Panc1 (cell line): Measurements from ENCODE around the gene TUBGCP3. TPM values are rescaled to one million over a fixed set of nuclear protein-coding genes. Genes with fewer than 3 reads are reported as not detected.

Source experiments
- ATAC-seq: fragments of 200-7000 bp; cut with Tn5 transposase; 2 replicates; pipeline ENCODE4 v1.9.1; 2020; ENCODE audit warnings: mild to moderate bottlenecking, moderate library complexity
- BruUV-seq: library from RNA; stranded (reverse); fragments of 400-500 nt; replicated peaks from 2 replicates; lab custom pipeline; 2021; lab: Mats Ljungman, UMichigan
- CTCF ChIA-PET: fragments of 300-600 bp; sonication (Branson Sonifier 250); formaldehyde crosslinking; loops from one replicate; lab custom pipeline; 2022; ENCODE audit warnings: antibody characterized with exemption; lab: Charles Lee
- POLR2A ChIA-PET: fragments of 300-600 bp; sonication (Branson Sonifier 250); formaldehyde crosslinking; loops from one replicate; lab custom pipeline; 2022; ENCODE audit warnings: antibody characterized with exemption; lab: Charles Lee
- DNase-seq: peaks from one replicate; pipeline ENCODE4 v3.0.0-alpha.2; 2010; ENCODE audit warnings: low read depth, low spot score
- H3K27ac ChIP-seq: 2 replicates; pipeline ENCODE4 v1.5.1; 2011; ENCODE audit warnings: mild to moderate bottlenecking, low read length, inconsistent platforms
- H3K27me3 ChIP-seq: fragments of 200-500 bp; sonication (Bioruptor generic); 2 replicates; pipeline ENCODE4 v1.6.0; 2014; ENCODE audit warnings: low read length, inconsistent platforms; ENCODE audit not compliant: control insufficient read depth, insufficient read depth
- H3K36me3 ChIP-seq: fragments of 200-500 bp; sonication (Bioruptor generic); 2 replicates; pipeline ENCODE4 v1.5.1; 2014; ENCODE audit warnings: inconsistent platforms, mild to moderate bottlenecking, low read length, moderate library complexity; ENCODE audit not compliant: control insufficient read depth, insufficient read depth
- H3K4me1 ChIP-seq: 2 replicates; pipeline ENCODE4 v1.5.1; 2011; ENCODE audit warnings: inconsistent platforms, mild to moderate bottlenecking, low read length, moderate library complexity; ENCODE audit not compliant: control insufficient read depth, insufficient read depth
- H3K4me3 ChIP-seq, 2 experiments: 2 replicates each; pipeline ENCODE4 v1.5.1; 2011 to 2012; ENCODE audit warnings: low read depth in 2 of 2, low read length in 2 of 2, mild to moderate bottlenecking in 2 of 2, inconsistent platforms in 1 of 2, moderate library complexity in 1 of 2
- H3K9me3 ChIP-seq: fragments of 200-500 bp; sonication (Bioruptor generic); 2 replicates; pipeline ENCODE4 v1.5.1; 2014; ENCODE audit warnings: low read depth, mild to moderate bottlenecking, inconsistent platforms, low read length, moderate library complexity; ENCODE audit not compliant: control insufficient read depth, insufficient read depth
- CTCF ChIP-seq: fragments of 450-650 bp; IDR thresholded peaks from 2 replicates; pipeline ENCODE4 v1.5.1; 2017; ENCODE audit warnings: mild to moderate bottlenecking
- POLR2AphosphoS5 ChIP-seq: IDR thresholded peaks from 2 replicates; pipeline ENCODE4 v1.6.1; 2012; ENCODE audit warnings: mild to moderate bottlenecking, low read depth, low read length, moderate library complexity
- REST ChIP-seq, 2 experiments: IDR thresholded peaks; 2 replicates each; pipeline ENCODE4 v1.6.1; 2011 to 2012; ENCODE audit warnings: low read depth in 2 of 2, control low read depth in 1 of 2, low read length in 1 of 2, mild to moderate bottlenecking in 1 of 2, moderate library complexity in 1 of 2; ENCODE audit not compliant: insufficient read depth in 1 of 2
- SIN3A ChIP-seq: IDR thresholded peaks from 2 replicates; pipeline ENCODE4 v1.6.1; 2012; ENCODE audit warnings: low read depth, mild to moderate bottlenecking, low read length, moderate library complexity, borderline replicate concordance; ENCODE audit not compliant: insufficient read depth
- TCF7L2 ChIP-seq: IDR thresholded peaks from 2 replicates; pipeline ENCODE4 v1.6.1; 2011; ENCODE audit warnings: mild to moderate bottlenecking, low read depth, low read length, inconsistent platforms
- in situ Hi-C: cut with HindIII; loops from 2 replicates; pipeline ENCODE4 v1.10.0; 2016; ENCODE audit warnings: low sequenced_read_pairs, low pct_unique_long_range_greater_than_20kb
- intact Hi-C: fragments of 100-400 bp; cut with micrococcal nuclease; formaldehyde crosslinking; loops from one replicate; pipeline ENCODE4 v1.10.0; 2022; ENCODE audit not compliant: unreplicated experiment
- total RNA-seq: library from RNA; stranded (reverse); gene quantifications from one replicate; pipeline ENCODE4 v1.2.1, GENCODE V29; 2021; ENCODE audit not compliant: unreplicated experiment

The TUBGCP3 gene
- total RNA-seq, 1 experiment from 2014 or later, result 28.4 TPM

GRCh38 chr13:112465251-112466131 is 122.5 kb downstream of the TUBGCP3 start:
- Histone ChIP-seq H3K27me3 (no peaks in the 10 kb centered on the region), H3K4me1 (no peaks in the 10 kb centered on the region), H3K9me3 (no peaks in the 10 kb centered on the region), H3K4me3 (no peak overlapping the region), H3K27ac (no peak overlapping the region), H3K36me3 (no peaks in the 10 kb centered on the region)
- intact Hi-C loops, result no loop called here
- ChIA-PET POLR2A (no interaction called here), CTCF (no interaction called here)
- ATAC-seq, result no peak
- DNase-seq, result no peak
- TF ChIP-seq REST (IDR thresholded peaks at IDR 0.05; ENCODE audit: insufficient read depth in 1 of 2, low read depth in 2 of 2, low read length in 1 of 2) (no peak), CTCF (no peak), TCF7L2 (no peak), SIN3A (no peak)
- no TSS peak for BruUV-seq
- in situ Hi-C loops, result no loop called here

- Histone ChIP-seq H3K27ac (no peak overlapping the region), H3K36me3 (no peaks in the 10 kb centered on the region), H3K4me3 (no peak overlapping the region), H3K9me3 (no peaks in the 10 kb centered on the region), H3K4me1 (no peaks in the 10 kb centered on the region), H3K27me3 (no peaks in the 10 kb centered on the region)
- in situ Hi-C loops, result no loop called here
- no peak for TF ChIP-seq TCF7L2
- TF ChIP-seq CTCF, result no peak
- no peak for TF ChIP-seq POLR2AphosphoS5
- TF ChIP-seq SIN3A, result no peak
- no peak for TF ChIP-seq REST (IDR thresholded peaks at IDR 0.05; ENCODE audit: insufficient read depth in 1 of 2, low read depth in 2 of 2, low read length in 1 of 2)
- no TSS peak for BruUV-seq
- ATAC-seq, result no peak
- CTCF ChIA-PET, result no interaction called here
- intact Hi-C loops, result no loop called here
- no peak for DNase-seq
- POLR2A ChIA-PET, result no interaction called here
Measured at GRCh38 chr13:112464720-112465119, 123.2 kb downstream of the TUBGCP3 start.
